HG03175 (cell line): ENCODE data around the gene RNF17.

Experiments
- ATAC-seq: cut with Tn5 transposase; IDR thresholded peaks from one replicate; pipeline ENCODE4 v1.9.1; 2021; ENCODE audit warnings: mild to moderate bottlenecking, moderate library complexity; ENCODE audit not compliant: unreplicated experiment

RNF17 gene

GRCh38 chr13:24763596-24764275 is at the start of gene RNF17:
TSS of gene RNF17 (plus strand) at chr13:24764169. CDS start at chr13:24764204, 35 bp downstream.
- ATAC-seq: no peak

- no peak for ATAC-seq
Measured at GRCh38 chr13:24716011-24716410, 48.0 kb upstream of the RNF17 start.

- ATAC-seq: no peak
Measured at GRCh38 chr13:24716446-24716845, 47.5 kb upstream of the RNF17 start.

- ATAC-seq: no peak
Measured at GRCh38 chr13:24717217-24717616, 46.8 kb upstream of the RNF17 start.

- no peak for ATAC-seq
Measured at GRCh38 chr13:24718192-24718965, 45.6 kb upstream of the RNF17 start.

GRCh38 chr13:24719139-24719538 is 44.8 kb upstream of the RNF17 start:
- no peak for ATAC-seq

GRCh38 chr13:24723206-24723605 is 40.8 kb upstream of the RNF17 start:
- ATAC-seq: no peak

- no peak for ATAC-seq
Measured at GRCh38 chr13:24724714-24725113, 39.3 kb upstream of the RNF17 start.

GRCh38 chr13:24725379-24725778 is 38.6 kb upstream of the RNF17 start:
- ATAC-seq: no peak

- peak; percentile 85 for ATAC-seq
Measured at GRCh38 chr13:24727731-24728601, 36.0 kb upstream of the RNF17 start.

- peak; percentile 64 for ATAC-seq
Measured at GRCh38 chr13:24730873-24731567, 32.9 kb upstream of the RNF17 start.

GRCh38 chr13:24734950-24735349 is 29.0 kb upstream of the RNF17 start:
- no peak for ATAC-seq

GRCh38 chr13:24737042-24737441 is 26.9 kb upstream of the RNF17 start:
- no peak for ATAC-seq

- no peak for ATAC-seq
Measured at GRCh38 chr13:24738366-24738847, 25.6 kb upstream of the RNF17 start.

- no peak for ATAC-seq
Measured at GRCh38 chr13:24740014-24740890, 23.7 kb upstream of the RNF17 start.

GRCh38 chr13:24741016-24741662 is 22.8 kb upstream of the RNF17 start:
- ATAC-seq: no peak

- ATAC-seq: no peak
Measured at GRCh38 chr13:24741791-24742190, 22.2 kb upstream of the RNF17 start.

- ATAC-seq: no peak
Measured at GRCh38 chr13:24742294-24742693, 21.7 kb upstream of the RNF17 start.

- no peak for ATAC-seq
Measured at GRCh38 chr13:24742977-24743376, 21.0 kb upstream of the RNF17 start.
